ENCODE data around the gene CPNE4.

Gene CPNE4

DNA sequence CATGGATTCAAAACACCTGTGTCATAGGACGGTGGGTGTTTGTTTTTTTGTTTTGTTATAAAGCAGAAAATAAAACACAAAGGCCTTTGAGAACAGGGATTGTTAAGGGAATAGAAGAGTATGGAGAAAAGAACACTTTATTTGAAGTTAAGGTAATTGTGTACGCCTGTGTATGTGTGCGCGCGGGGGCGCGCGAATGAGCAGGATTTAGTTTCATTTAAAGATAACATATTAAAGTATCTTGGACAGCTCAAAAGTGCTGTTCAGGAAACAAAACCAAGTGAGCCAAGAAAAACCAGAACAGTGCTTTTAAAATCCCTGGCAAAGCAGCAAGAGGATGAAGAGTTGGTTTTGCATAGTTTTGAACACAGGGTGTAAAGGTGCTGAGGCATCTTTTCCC is 1.9 kb downstream of the CPNE4 start:
- Histone ChIP-seq H3K4me3 (ENCODE audit: low read depth, low read length) (no peak overlapping the region), H3K9me3 (ENCODE audit: severe bottlenecking) (no peaks in the 10 kb centered on the region), H3K27me3 (ENCODE audit: insufficient read depth, low read depth, severe bottlenecking) (no peaks in the 10 kb centered on the region), H3K36me3 (no peaks in the 10 kb centered on the region), H3K27ac (no peak overlapping the region)
- no peak for DNase-seq
- TF ChIP-seq, protein P1, sequence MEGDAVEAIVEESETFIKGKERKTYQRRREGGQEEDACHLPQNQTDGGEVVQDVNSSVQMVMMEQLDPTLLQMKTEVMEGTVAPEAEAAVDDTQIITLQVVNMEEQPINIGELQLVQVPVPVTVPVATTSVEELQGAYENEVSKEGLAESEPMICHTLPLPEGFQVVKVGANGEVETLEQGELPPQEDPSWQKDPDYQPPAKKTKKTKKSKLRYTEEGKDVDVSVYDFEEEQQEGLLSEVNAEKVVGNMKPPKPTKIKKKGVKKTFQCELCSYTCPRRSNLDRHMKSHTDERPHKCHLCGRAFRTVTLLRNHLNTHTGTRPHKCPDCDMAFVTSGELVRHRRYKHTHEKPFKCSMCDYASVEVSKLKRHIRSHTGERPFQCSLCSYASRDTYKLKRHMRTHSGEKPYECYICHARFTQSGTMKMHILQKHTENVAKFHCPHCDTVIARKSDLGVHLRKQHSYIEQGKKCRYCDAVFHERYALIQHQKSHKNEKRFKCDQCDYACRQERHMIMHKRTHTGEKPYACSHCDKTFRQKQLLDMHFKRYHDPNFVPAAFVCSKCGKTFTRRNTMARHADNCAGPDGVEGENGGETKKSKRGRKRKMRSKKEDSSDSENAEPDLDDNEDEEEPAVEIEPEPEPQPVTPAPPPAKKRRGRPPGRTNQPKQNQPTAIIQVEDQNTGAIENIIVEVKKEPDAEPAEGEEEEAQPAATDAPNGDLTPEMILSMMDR (IDR thresholded peaks at IDR 0.05; ENCODE audit: low read depth, low read length): no peak

GRCh38 chr3:132029182-132029902 is 5.5 kb downstream of the CPNE4 start:
- H3K4me3 ChIP-seq (ENCODE audit: low read depth, low read length): no peak overlapping the region
- no peaks in the 10 kb centered on the region for H3K27me3 ChIP-seq (ENCODE audit: insufficient read depth, low read depth, severe bottlenecking)
- DNase-seq: peak; percentile 91
- H3K36me3 ChIP-seq: no peaks in the 10 kb centered on the region
- H3K27ac ChIP-seq: no peak overlapping the region
- no peaks in the 10 kb centered on the region for H3K9me3 ChIP-seq (ENCODE audit: severe bottlenecking)
- TF ChIP-seq, protein P1 (IDR thresholded peaks at IDR 0.05; ENCODE audit: low read depth, low read length): peak; percentile 92

DNA sequence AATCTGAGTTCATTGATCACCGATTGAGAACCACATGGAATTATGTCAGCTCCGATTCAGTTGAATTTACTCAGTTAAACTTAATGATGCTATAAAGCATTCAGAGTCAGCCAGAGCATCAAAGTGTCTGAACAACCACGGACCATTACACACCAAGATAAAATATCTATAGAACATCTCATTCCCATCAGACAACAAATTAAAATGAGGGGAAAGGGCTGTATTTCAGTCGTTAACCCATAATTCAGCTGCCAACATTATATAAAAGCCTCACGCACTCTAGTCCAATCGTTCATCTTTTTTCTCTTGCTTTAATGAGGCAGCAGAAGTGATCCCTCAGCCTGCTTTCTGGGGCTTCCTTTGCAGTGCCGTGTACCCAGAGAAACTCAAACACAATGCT is 11.9 kb downstream of the CPNE4 start:
- no peak for DNase-seq
- Histone ChIP-seq H3K4me3 (ENCODE audit: low read depth, low read length) (no peak overlapping the region), H3K36me3 (no peaks in the 10 kb centered on the region), H3K9me3 (ENCODE audit: severe bottlenecking) (no peaks in the 10 kb centered on the region), H3K27me3 (ENCODE audit: insufficient read depth, low read depth, severe bottlenecking) (no peaks in the 10 kb centered on the region), H3K27ac (no peak overlapping the region)
- TF ChIP-seq, protein P1 (IDR thresholded peaks at IDR 0.05; ENCODE audit: low read depth, low read length): no peak

DNA sequence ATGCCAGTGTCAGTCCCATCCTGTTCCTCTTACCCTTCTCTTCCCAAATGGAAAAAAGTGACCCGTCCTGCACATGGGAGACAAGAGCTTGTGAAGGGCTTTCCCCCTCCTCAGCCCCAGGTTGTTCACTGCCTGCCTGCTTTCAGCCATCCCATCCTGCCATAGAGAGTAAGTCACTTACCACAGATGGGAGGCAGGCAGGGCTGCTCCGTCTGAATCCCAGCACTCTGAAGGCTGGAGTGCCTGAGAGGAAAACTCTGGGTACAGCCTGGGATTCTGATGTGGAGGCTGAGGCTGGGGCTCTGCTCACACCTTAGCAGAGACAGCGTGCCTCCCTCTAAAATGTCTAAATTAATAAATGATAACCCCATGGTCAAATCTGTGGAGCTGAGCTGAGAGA is 14.8 kb downstream of the CPNE4 start:
- TF ChIP-seq, protein P1 (IDR thresholded peaks at IDR 0.05; ENCODE audit: low read depth, low read length): no peak
- Histone ChIP-seq H3K4me3 (ENCODE audit: low read depth, low read length) (no peak overlapping the region), H3K27me3 (ENCODE audit: insufficient read depth, low read depth, severe bottlenecking) (no peaks in the 10 kb centered on the region), H3K27ac (no peak overlapping the region), H3K9me3 (ENCODE audit: severe bottlenecking) (no peaks in the 10 kb centered on the region), H3K36me3 (no peaks in the 10 kb centered on the region)
- no peak for DNase-seq

DNA sequence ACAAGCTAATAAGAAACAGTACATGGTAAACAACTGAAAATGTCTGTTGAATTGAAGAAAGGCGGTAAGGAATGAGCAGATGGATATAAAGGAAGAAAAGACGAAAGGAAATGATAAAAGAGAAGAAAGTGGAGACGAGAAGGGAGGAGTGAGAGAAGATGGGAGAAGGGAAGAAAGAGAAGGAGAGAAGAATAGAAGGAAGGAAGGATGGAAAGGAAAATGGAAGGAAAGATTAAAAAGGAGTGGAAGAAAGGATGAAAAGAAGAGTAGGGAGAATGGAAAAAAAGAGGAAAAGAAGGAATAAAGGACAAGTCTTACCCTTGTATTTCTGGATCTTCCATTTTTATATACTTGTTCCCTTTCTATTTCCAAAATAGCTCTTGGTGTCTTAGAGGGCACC is 17.7 kb downstream of the CPNE4 start:
- H3K27ac ChIP-seq: no peak overlapping the region
- no peaks in the 10 kb centered on the region for H3K36me3 ChIP-seq
- no peaks in the 10 kb centered on the region for H3K27me3 ChIP-seq (ENCODE audit: insufficient read depth, low read depth, severe bottlenecking)
- H3K9me3 ChIP-seq (ENCODE audit: severe bottlenecking): no peaks in the 10 kb centered on the region
- no peak overlapping the region for H3K4me3 ChIP-seq (ENCODE audit: low read depth, low read length)
- no peak for DNase-seq
- TF ChIP-seq, protein P1 (IDR thresholded peaks at IDR 0.05; ENCODE audit: low read depth, low read length): no peak

Measured in WERI-Rb-1 (cell line).